Astrocyte (in vitro differentiated cells and primary cell): ENCODE measurements around the gene SPDEF. TPM values are rescaled to one million over a fixed set of nuclear protein-coding genes. Genes with fewer than 3 reads are reported as not detected.

Source experiments
- DNase-seq: peaks from one replicate; pipeline ENCODE4 v3.0.0-alpha.2; 2010; ENCODE audit warnings: low read depth
- FAIRE-seq: peaks from 2 replicates; lab custom pipeline; 2011; peaks lifted over from hg19 to GRCh38; lab: Jason Lieb, UNC
- H2AFZ ChIP-seq: 2 replicates; pipeline ENCODE4 v1.6.0; 2012; ENCODE audit warnings: low read depth, low read length, inconsistent platforms
- H3K27ac ChIP-seq: 2 replicates; pipeline ENCODE4 v1.5.1; 2011; ENCODE audit warnings: low read depth, low read length, inconsistent platforms
- H3K27me3 ChIP-seq: 2 replicates; pipeline ENCODE4 v1.6.0; 2011; ENCODE audit warnings: low read length, inconsistent platforms; ENCODE audit not compliant: insufficient read depth
- H3K36me3 ChIP-seq: 2 replicates; pipeline ENCODE4 v1.5.1; 2011; ENCODE audit warnings: low read length, inconsistent platforms; ENCODE audit not compliant: insufficient read depth
- H3K4me1 ChIP-seq: 2 replicates; pipeline ENCODE4 v1.5.1; 2011; ENCODE audit warnings: low read length, inconsistent platforms; ENCODE audit not compliant: insufficient read depth
- H3K4me2 ChIP-seq: 2 replicates; pipeline ENCODE4 v1.6.0; 2012; ENCODE audit warnings: low read length, inconsistent platforms
- H3K4me3 ChIP-seq: 2 replicates; pipeline ENCODE4 v1.5.1; 2011; ENCODE audit warnings: low read depth, mild to moderate bottlenecking, low read length, inconsistent platforms; ENCODE audit not compliant: insufficient read depth
- H3K79me2 ChIP-seq: 2 replicates; pipeline ENCODE4 v1.6.0; 2012; ENCODE audit warnings: mild to moderate bottlenecking, low read length, inconsistent platforms; ENCODE audit not compliant: insufficient read depth
- H3K9ac ChIP-seq: 2 replicates; pipeline ENCODE4 v1.6.0; 2012; ENCODE audit warnings: mild to moderate bottlenecking, low read length, inconsistent platforms
- H3K9me3 ChIP-seq: 2 replicates; pipeline ENCODE4 v1.5.1; 2012; ENCODE audit warnings: low read depth, mild to moderate bottlenecking, low read length, inconsistent platforms; ENCODE audit not compliant: insufficient read depth
- H4K20me1 ChIP-seq: 2 replicates; pipeline ENCODE4 v1.6.0; 2012; ENCODE audit warnings: low read length, inconsistent platforms; ENCODE audit not compliant: insufficient read depth
- H3K27ac Mint-ChIP-seq: one replicate; pipeline ENCODE4 v1.8.0; 2021; ENCODE audit warnings: mild to moderate bottlenecking, mixed read lengths; ENCODE audit not compliant: unreplicated experiment
- H3K27me3 Mint-ChIP-seq: one replicate; pipeline ENCODE4 v1.8.0; 2021; ENCODE audit warnings: low read depth, mixed read lengths; ENCODE audit not compliant: unreplicated experiment
- H3K36me3 Mint-ChIP-seq: one replicate; pipeline ENCODE4 v1.8.0; 2021; ENCODE audit warnings: low read depth, mixed read lengths; ENCODE audit not compliant: unreplicated experiment
- H3K4me1 Mint-ChIP-seq: one replicate; pipeline ENCODE4 v1.8.0; 2021; ENCODE audit warnings: low read depth, mixed read lengths; ENCODE audit not compliant: unreplicated experiment
- H3K4me3 Mint-ChIP-seq: one replicate; pipeline ENCODE4 v1.8.0; 2021; ENCODE audit warnings: mild to moderate bottlenecking, moderate library complexity, mixed read lengths; ENCODE audit not compliant: unreplicated experiment
- H3K9me3 Mint-ChIP-seq: one replicate; pipeline ENCODE4 v1.8.0; 2021; ENCODE audit warnings: mild to moderate bottlenecking, mixed read lengths; ENCODE audit not compliant: unreplicated experiment
- EZH2 ChIP-seq: IDR thresholded peaks from 2 replicates; pipeline ENCODE4 v1.6.1; 2012; ENCODE audit warnings: mild to moderate bottlenecking, low read length, inconsistent platforms; ENCODE audit not compliant: insufficient read depth
- total RNA-seq: library from RNA; stranded (reverse); gene quantifications from 2 replicates; pipeline ENCODE4 v1.2.1, GENCODE V29; 2021
- TF ChIP-seq, protein P1 (sequence below): IDR thresholded peaks from 2 replicates; pipeline ENCODE4 v1.5.1; 2011; ENCODE audit warnings: low read depth, mild to moderate bottlenecking, inconsistent platforms, low read length, moderate library complexity; ENCODE audit not compliant: insufficient read depth

The SPDEF gene
- total RNA-seq, 1 donor from 2014 or later: 0.16 TPM

GRCh38 chr6:34489207-34489805 is 66.8 kb downstream of the SPDEF start:
- Histone ChIP-seq H3K36me3 (no peaks in the 10 kb centered on the region), H3K4me1 (no peaks in the 10 kb centered on the region), H3K4me2 (no peak overlapping the region), H2AFZ (no peak overlapping the region), H3K79me2 (no peaks in the 10 kb centered on the region), H4K20me1 (no peaks in the 10 kb centered on the region), H3K27ac (no peak overlapping the region), H3K9me3 (no peaks in the 10 kb centered on the region), H3K4me3 (no peak overlapping the region), H3K9ac (no peak overlapping the region), H3K27me3 (peaks cover 2% of the 10 kb centered on the region)
- Mint-ChIP-seq H3K36me3 (no peaks in the 10 kb centered on the region), H3K4me1 (peaks cover 5% of the 10 kb centered on the region), H3K27me3 (peaks cover 6% of the 10 kb centered on the region), H3K9me3 (no peaks in the 10 kb centered on the region), H3K4me3 (no peak overlapping the region), H3K27ac (no peak overlapping the region)
- TF ChIP-seq, protein P1, sequence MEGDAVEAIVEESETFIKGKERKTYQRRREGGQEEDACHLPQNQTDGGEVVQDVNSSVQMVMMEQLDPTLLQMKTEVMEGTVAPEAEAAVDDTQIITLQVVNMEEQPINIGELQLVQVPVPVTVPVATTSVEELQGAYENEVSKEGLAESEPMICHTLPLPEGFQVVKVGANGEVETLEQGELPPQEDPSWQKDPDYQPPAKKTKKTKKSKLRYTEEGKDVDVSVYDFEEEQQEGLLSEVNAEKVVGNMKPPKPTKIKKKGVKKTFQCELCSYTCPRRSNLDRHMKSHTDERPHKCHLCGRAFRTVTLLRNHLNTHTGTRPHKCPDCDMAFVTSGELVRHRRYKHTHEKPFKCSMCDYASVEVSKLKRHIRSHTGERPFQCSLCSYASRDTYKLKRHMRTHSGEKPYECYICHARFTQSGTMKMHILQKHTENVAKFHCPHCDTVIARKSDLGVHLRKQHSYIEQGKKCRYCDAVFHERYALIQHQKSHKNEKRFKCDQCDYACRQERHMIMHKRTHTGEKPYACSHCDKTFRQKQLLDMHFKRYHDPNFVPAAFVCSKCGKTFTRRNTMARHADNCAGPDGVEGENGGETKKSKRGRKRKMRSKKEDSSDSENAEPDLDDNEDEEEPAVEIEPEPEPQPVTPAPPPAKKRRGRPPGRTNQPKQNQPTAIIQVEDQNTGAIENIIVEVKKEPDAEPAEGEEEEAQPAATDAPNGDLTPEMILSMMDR: no peak
- no peak for TF ChIP-seq EZH2
- FAIRE-seq (no peak), DNase-seq (peak; percentile 10)

Other genes starting within 250 kb of the SPDEF start
- 16.3 and 16.7 TPM in 2 replicates for gene NUDT3, start 163.7 kb downstream of the SPDEF start, total RNA-seq
- gene RPS10, start 130.3 kb downstream of the SPDEF start, total RNA-seq: 1,221 and 1,326 TPM in 2 replicates
- 0.32 and 0.46 TPM in 2 replicates for gene PACSIN1, start 90.3 kb downstream of the SPDEF start, total RNA-seq
- 56.0 and 63.3 TPM in 2 replicates for gene ILRUN, start 140.4 kb upstream of the SPDEF start, total RNA-seq
- 113 and 123 TPM in 2 replicates for gene SNRPC, start 201.2 kb upstream of the SPDEF start, total RNA-seq
- gene BLTP3A, start 235.8 kb upstream of the SPDEF start, total RNA-seq: 25.0 and 25.1 TPM in 2 replicates